NCI-H2196 treated with DMSO at 0.1 percent for 48 hours (cell line): Measurements from ENCODE around the gene KRTAP2-2.
"Not testable (repeated sequence)": the region's sequence is repeated elsewhere in the genome, so short reads cannot be mapped to it uniquely, and the experiment has no call there.

Source experiments
- DNase-seq: peaks from one replicate; lab custom pipeline; 2025; ENCODE audit not compliant: unreplicated experiment; lab: John Stamatoyannopoulos, UW

The KRTAP2-2 gene

GRCh38 chr17:41065016-41065689, 10.1 kb upstream of the KRTAP2-2 start:
- DNase-seq = not testable (repeated sequence)

GRCh38 chr17:41064301-41064700, 9.3 kb upstream of the KRTAP2-2 start:
- DNase-seq = no peak

- no peak for DNase-seq
Measured at GRCh38 chr17:41063449-41063848, 8.4 kb upstream of the KRTAP2-2 start.

GRCh38 chr17:41061964-41062363, 6.9 kb upstream of the KRTAP2-2 start:
- no peak for DNase-seq

- DNase-seq = no peak
Measured at GRCh38 chr17:41060052-41060604, 5.1 kb upstream of the KRTAP2-2 start, which contains the start of gene KRTAP2-3. TSS of gene KRTAP2-3 (minus strand) at chr17:41060114. CDS start at chr17:41060050, 64 bp downstream.

GRCh38 chr17:41059276-41060051, 4.4 kb upstream of the KRTAP2-2 start:
- DNase-seq = not testable (repeated sequence)

GRCh38 chr17:41058741-41059140, 3.7 kb upstream of the KRTAP2-2 start:
- no peak for DNase-seq

GRCh38 chr17:41057547-41057946, 2.5 kb upstream of the KRTAP2-2 start:
- DNase-seq = no peak

- DNase-seq = not testable (repeated sequence)
Measured at GRCh38 chr17:41054556-41054955, 474 bp downstream of the KRTAP2-2 start.

GRCh38 chr17:41054025-41054424, 1.0 kb downstream of the KRTAP2-2 start:
- no peak for DNase-seq

- DNase-seq = no peak
Measured at GRCh38 chr17:41052566-41052965, 2.5 kb downstream of the KRTAP2-2 start.

GRCh38 chr17:41049110-41049509, 5.9 kb downstream of the KRTAP2-2 start:
- DNase-seq = no peak

- no peak for DNase-seq
Measured at GRCh38 chr17:41048441-41048840, 6.6 kb downstream of the KRTAP2-2 start.

- DNase-seq = not testable (repeated sequence)
Measured at GRCh38 chr17:41046735-41047465, 8.1 kb downstream of the KRTAP2-2 start, which contains the start of gene KRTAP2-1. TSS of gene KRTAP2-1 (minus strand) at chr17:41047316. CDS start at chr17:41047267, 49 bp downstream.

GRCh38 chr17:41042953-41043352, 12.1 kb downstream of the KRTAP2-2 start:
- DNase-seq = no peak

GRCh38 chr17:41040783-41041571, 14.1 kb downstream of the KRTAP2-2 start, which contains the start of gene KRTAP1-1:
TSS of gene KRTAP1-1 (minus strand) at chr17:41041450. CDS start at chr17:41041397, 53 bp downstream.
- DNase-seq = not testable (repeated sequence)

GRCh38 chr17:41037853-41038350, 17.1 kb downstream of the KRTAP2-2 start:
- DNase-seq = no peak

GRCh38 chr17:41034346-41034935, 20.6 kb downstream of the KRTAP2-2 start, which contains the start of gene KRTAP1-3:
TSS of gene KRTAP1-3 (minus strand) at chr17:41034874. CDS start at chr17:41034821, 53 bp downstream.
- DNase-seq = peak; percentile 34

- DNase-seq = no peak
Measured at GRCh38 chr17:41029633-41030245, 25.3 kb downstream of the KRTAP2-2 start, which contains the start of gene KRTAP1-4. TSS of gene KRTAP1-4 (minus strand) at chr17:41030195. CDS start at chr17:41030078, 117 bp downstream.
